ENCODE data around the gene NEK8.

- TF ChIP-seq, protein P1, sequence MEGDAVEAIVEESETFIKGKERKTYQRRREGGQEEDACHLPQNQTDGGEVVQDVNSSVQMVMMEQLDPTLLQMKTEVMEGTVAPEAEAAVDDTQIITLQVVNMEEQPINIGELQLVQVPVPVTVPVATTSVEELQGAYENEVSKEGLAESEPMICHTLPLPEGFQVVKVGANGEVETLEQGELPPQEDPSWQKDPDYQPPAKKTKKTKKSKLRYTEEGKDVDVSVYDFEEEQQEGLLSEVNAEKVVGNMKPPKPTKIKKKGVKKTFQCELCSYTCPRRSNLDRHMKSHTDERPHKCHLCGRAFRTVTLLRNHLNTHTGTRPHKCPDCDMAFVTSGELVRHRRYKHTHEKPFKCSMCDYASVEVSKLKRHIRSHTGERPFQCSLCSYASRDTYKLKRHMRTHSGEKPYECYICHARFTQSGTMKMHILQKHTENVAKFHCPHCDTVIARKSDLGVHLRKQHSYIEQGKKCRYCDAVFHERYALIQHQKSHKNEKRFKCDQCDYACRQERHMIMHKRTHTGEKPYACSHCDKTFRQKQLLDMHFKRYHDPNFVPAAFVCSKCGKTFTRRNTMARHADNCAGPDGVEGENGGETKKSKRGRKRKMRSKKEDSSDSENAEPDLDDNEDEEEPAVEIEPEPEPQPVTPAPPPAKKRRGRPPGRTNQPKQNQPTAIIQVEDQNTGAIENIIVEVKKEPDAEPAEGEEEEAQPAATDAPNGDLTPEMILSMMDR (IDR thresholded peaks at IDR 0.05 in 8 of 11, conservative IDR thresholded peaks at IDR 0.05 in 3 of 11): no peak
- TF ChIP-seq POLR2AphosphoS5 (IDR thresholded peaks at IDR 0.05) (no peak), POLR2A (IDR thresholded peaks at IDR 0.05) (no peak)
Observed at GRCh38 chr17:28707339-28707720, 21.3 kb upstream of the NEK8 start.
